PC-9 (cell line): ENCODE results near the gene GUCY1A2. TPM values are rescaled to one million over a fixed set of nuclear protein-coding genes. Genes with fewer than 3 reads are reported as not detected.

Experiments used
- BruUV-seq: library from RNA; stranded (reverse); fragments of 400-500 nt; replicated peaks from 2 replicates; lab custom pipeline; 2021; lab: Mats Ljungman, UMichigan
- CTCF ChIA-PET: fragments of 300-600 bp; sonication (Branson Sonifier 250); formaldehyde crosslinking; loops from one replicate; lab custom pipeline; 2022; ENCODE audit warnings: antibody characterized with exemption; lab: Charles Lee
- POLR2A ChIA-PET: fragments of 300-600 bp; sonication (Branson Sonifier 250); formaldehyde crosslinking; loops from one replicate; lab custom pipeline; 2022; ENCODE audit warnings: antibody characterized with exemption; ENCODE audit not compliant: unreplicated experiment; lab: Charles Lee
- DNase-seq, 2 experiments: peaks; one replicate each; pipeline versions ENCODE4 v3.0.0 to v3.0.0-alpha.2; 2015 to 2022; ENCODE audit warnings: mixed read lengths in 1 of 2
- H2AFZ ChIP-seq: fragments of 200-600 bp; sonication (generic); 2 replicates; pipeline ENCODE4 v1.8.1; 2017; ENCODE audit warnings: antibody characterized with exemption
- H3F3A ChIP-seq: fragments of 200-600 bp; sonication (generic); 2 replicates; pipeline ENCODE4 v1.8.1; 2017; ENCODE audit warnings: antibody characterized with exemption, mild to moderate bottlenecking, low read depth; ENCODE audit not compliant: insufficient read depth
- H3K27ac ChIP-seq: fragments of 200-600 bp; sonication (generic); 2 replicates; pipeline ENCODE4 v1.6.1; 2016; ENCODE audit warnings: mixed run types
- H3K27me3 ChIP-seq: fragments of 200-600 bp; sonication (generic); 2 replicates; pipeline ENCODE4 v1.6.1; 2016; ENCODE audit warnings: low read depth, mixed run types; ENCODE audit not compliant: insufficient read depth
- H3K36me3 ChIP-seq: fragments of 200-600 bp; sonication (generic); 2 replicates; pipeline ENCODE4 v1.6.1; 2016; ENCODE audit warnings: low read depth, mixed run types
- H3K4me1 ChIP-seq: fragments of 200-600 bp; sonication (generic); replicated peaks from 2 replicates; pipeline ENCODE4 v1.6.1; 2016; ENCODE audit warnings: mixed run types; ENCODE audit not compliant: insufficient read depth
- H3K4me2 ChIP-seq: fragments of 200-600 bp; sonication (generic); 2 replicates; pipeline ENCODE4 v1.6.1; 2017; ENCODE audit warnings: mixed run types
- H3K4me3 ChIP-seq: fragments of 200-600 bp; sonication (generic); 2 replicates; pipeline ENCODE4 v1.6.1; 2016; ENCODE audit warnings: mixed run types
- H3K79me2 ChIP-seq: fragments of 200-600 bp; sonication (generic); 2 replicates; pipeline ENCODE4 v1.6.1; 2017; ENCODE audit warnings: low read depth, mixed run types
- H3K9me2 ChIP-seq: fragments of 200-600 bp; sonication (generic); 2 replicates; pipeline ENCODE4 v1.8.1; 2017; ENCODE audit warnings: mild to moderate bottlenecking; ENCODE audit not compliant: insufficient read depth
- H3K9me3 ChIP-seq: fragments of 200-600 bp; sonication (generic); 2 replicates; pipeline ENCODE4 v1.8.1; 2016; ENCODE audit warnings: low read depth; ENCODE audit not compliant: insufficient read depth
- H4K20me1 ChIP-seq: fragments of 200-600 bp; sonication (generic); 2 replicates; pipeline ENCODE4 v1.8.1; 2017; ENCODE audit not compliant: insufficient read depth
- EZH2 ChIP-seq: fragments of 200-600 bp; sonication (generic); IDR thresholded peaks from 2 replicates; pipeline ENCODE4 v1.8.0; 2017; ENCODE audit warnings: antibody characterized with exemption, low read depth
- intact Hi-C: fragments of 100-400 bp; cut with micrococcal nuclease; formaldehyde crosslinking; loops from one replicate; pipeline ENCODE4 v1.10.0; 2022; ENCODE audit not compliant: unreplicated experiment
- total RNA-seq: library from RNA; stranded (reverse); gene quantifications from 2 replicates; pipeline ENCODE4 v1.2.3, GENCODE V29; 2021
- TF ChIP-seq, protein P1 (sequence below): fragments of 200-600 bp; sonication (generic); conservative IDR thresholded peaks from 2 replicates; pipeline ENCODE4 v1.6.1; 2017; ENCODE audit warnings: mixed run types, antibody characterized with exemption, mild to moderate bottlenecking, moderate library complexity

Gene GUCY1A2
- total RNA-seq, 1 experiment from 2014 or later, result not detected

DNA sequence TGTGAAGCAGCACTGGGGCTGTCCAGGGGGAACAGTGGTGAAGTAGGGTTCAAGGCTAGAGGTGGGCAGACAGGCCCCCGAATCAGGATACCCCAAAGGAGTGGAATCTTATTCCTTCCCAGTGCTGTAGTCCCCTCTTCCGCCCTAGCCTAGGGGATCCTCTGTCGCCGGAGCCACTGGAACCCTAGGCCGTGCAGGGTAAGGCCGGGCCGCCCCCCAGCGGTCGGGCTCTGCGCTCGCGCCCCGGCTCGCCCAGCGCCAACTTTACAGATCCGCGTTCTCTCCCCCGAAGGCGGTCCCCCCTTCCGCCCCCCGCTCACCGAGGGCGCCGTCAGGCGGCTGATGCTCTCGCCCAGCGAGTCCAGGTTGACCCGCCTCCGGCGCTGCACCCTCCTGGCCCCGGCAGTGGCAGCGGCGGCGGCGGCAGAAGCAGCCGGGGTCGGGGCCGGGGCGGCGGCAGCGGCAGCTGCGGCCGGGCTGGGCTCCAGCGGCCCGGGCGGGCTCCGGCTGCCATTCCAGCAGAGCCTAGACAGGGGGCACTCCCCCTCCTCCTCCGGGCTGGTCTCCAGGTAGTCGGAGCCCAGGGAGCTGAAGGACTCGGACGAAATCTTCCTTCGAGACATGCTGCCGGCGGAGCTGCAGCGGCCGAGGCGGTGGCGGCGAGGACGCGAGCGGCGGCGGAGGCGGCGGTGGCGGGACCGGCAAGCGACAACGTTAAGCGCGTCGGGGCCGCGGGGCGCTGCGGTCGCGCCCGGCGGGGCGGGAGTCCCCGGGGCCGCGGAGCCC is 650 bp downstream of the GUCY1A2 start:
- no peaks in the 10 kb centered on the region for H3K9me2 ChIP-seq
- no peaks in the 10 kb centered on the region for H3F3A ChIP-seq
- intact Hi-C loops, result no loop called here
- no peak overlapping the region for H2AFZ ChIP-seq
- POLR2A ChIA-PET, result no interaction called here
- peak overlapping the region; percentile 43; the same call in 1 of the 2 replicates for H3K4me3 ChIP-seq
- peaks cover 27% of the 10 kb centered on the region; the same call in 1 of the 2 replicates for H3K27me3 ChIP-seq
- peak overlapping the region; percentile 60 for H3K4me2 ChIP-seq
- no peaks in the 10 kb centered on the region for H3K9me3 ChIP-seq
- TF ChIP-seq, protein P1, sequence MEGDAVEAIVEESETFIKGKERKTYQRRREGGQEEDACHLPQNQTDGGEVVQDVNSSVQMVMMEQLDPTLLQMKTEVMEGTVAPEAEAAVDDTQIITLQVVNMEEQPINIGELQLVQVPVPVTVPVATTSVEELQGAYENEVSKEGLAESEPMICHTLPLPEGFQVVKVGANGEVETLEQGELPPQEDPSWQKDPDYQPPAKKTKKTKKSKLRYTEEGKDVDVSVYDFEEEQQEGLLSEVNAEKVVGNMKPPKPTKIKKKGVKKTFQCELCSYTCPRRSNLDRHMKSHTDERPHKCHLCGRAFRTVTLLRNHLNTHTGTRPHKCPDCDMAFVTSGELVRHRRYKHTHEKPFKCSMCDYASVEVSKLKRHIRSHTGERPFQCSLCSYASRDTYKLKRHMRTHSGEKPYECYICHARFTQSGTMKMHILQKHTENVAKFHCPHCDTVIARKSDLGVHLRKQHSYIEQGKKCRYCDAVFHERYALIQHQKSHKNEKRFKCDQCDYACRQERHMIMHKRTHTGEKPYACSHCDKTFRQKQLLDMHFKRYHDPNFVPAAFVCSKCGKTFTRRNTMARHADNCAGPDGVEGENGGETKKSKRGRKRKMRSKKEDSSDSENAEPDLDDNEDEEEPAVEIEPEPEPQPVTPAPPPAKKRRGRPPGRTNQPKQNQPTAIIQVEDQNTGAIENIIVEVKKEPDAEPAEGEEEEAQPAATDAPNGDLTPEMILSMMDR, result peak; percentile 38; the same call in 1 of the 2 replicates
- no peak for TF ChIP-seq EZH2
- BruUV-seq, result no TSS peak
- no peaks in the 10 kb centered on the region for H3K36me3 ChIP-seq
- DNase-seq, result no peak
- no peaks in the 10 kb centered on the region; the same call in 1 of the 2 replicates for H4K20me1 ChIP-seq
- no peak overlapping the region for H3K27ac ChIP-seq
- H3K4me1 ChIP-seq, result 0 out of 2 replicates have a peak, but pooled peaks cover 7% of the 10 kb centered on the region
- H3K79me2 ChIP-seq, result no peaks in the 10 kb centered on the region
- CTCF ChIA-PET, result no interaction called here

DNA sequence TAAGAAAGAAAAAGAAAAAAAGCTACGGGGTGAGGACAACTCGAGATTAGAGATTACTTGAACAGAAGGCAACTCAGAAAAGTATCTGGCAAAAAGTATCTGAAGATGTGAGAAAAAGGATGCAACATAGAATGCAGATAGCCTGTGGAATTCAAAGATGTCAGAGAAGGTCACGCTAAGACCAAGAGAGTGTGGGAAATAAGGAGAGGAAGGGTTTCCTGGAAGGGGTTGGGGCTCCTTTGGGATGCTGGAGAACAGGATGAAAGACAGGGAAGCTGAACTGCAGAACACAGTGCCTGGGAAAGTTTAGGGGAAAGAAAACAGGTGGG is 1.2 kb downstream of the GUCY1A2 start:
- TF ChIP-seq EZH2, result no peak
- TF ChIP-seq, protein P1, result no peak
- no peak overlapping the region for H2AFZ ChIP-seq
- intact Hi-C loops, result no loop called here
- ChIA-PET CTCF (interaction anchor here (0.7 kb wide), 1 partner anchor 256 kb away, joined by 3 read pairs; no protein-coding TSS in a partner anchor), POLR2A (no interaction called here)
- H3F3A ChIP-seq, result no peaks in the 10 kb centered on the region
- no peak overlapping the region for H3K27ac ChIP-seq
- H3K27me3 ChIP-seq, result peaks cover 27% of the 10 kb centered on the region; the same call in 1 of the 2 replicates
- peak overlapping the region; percentile 43; the same call in 1 of the 2 replicates for H3K4me3 ChIP-seq
- no peak for DNase-seq
- BruUV-seq, result no TSS peak
- no peaks in the 10 kb centered on the region; the same call in 1 of the 2 replicates for H3K9me3 ChIP-seq
- H3K9me2 ChIP-seq, result no peaks in the 10 kb centered on the region
- no peaks in the 10 kb centered on the region for H3K36me3 ChIP-seq
- no peaks in the 10 kb centered on the region; the same call in 1 of the 2 replicates for H4K20me1 ChIP-seq
- H3K4me1 ChIP-seq, result peaks cover 12% of the 10 kb centered on the region
- H3K4me2 ChIP-seq, result peak overlapping the region; percentile 60
- no peaks in the 10 kb centered on the region for H3K79me2 ChIP-seq

DNA sequence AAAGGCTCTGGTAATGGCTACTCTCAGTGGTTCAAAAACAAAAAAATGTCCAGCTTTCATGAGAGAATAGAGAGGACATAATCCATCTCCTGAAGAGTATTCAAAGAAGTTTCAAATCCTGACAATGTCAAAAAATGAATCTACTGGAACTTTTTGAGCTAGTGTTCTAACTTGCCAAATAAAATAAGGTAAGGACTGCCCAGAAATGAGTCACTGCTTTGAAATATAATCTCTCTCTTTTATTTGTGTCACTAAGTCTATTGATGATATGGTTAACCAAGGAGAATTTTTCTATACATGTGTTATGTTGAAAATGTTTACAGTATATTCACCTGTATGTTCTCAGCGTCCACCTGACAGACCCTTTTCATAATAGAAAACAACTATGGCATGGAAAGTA is 3.4 kb downstream of the GUCY1A2 start:
- Histone ChIP-seq H3F3A (no peaks in the 10 kb centered on the region), H2AFZ (no peak overlapping the region), H3K79me2 (no peaks in the 10 kb centered on the region), H3K4me3 (no peak overlapping the region), H3K9me3 (no peaks in the 10 kb centered on the region; the same call in 1 of the 2 replicates), H3K9me2 (no peaks in the 10 kb centered on the region), H3K4me2 (no peak overlapping the region), H3K4me1 (peaks cover 17% of the 10 kb centered on the region), H4K20me1 (no peaks in the 10 kb centered on the region; the same call in 1 of the 2 replicates), H3K27ac (no peak overlapping the region), H3K36me3 (no peaks in the 10 kb centered on the region), H3K27me3 (peaks cover 27% of the 10 kb centered on the region; the same call in 1 of the 2 replicates)
- DNase-seq, result no peak
- intact Hi-C loops, result no loop called here
- CTCF ChIA-PET, result no interaction called here
- TF ChIP-seq, protein P1, result no peak
- no peak for TF ChIP-seq EZH2
- no TSS peak for BruUV-seq
- POLR2A ChIA-PET, result no interaction called here
